Activated naive CD4-positive, alpha-beta T cell treated with anti-CD3 and anti-CD28 coated beads, Interleukin-2, amount 50 U/mL, for 24 hours (primary cell): ENCODE results near the gene CIPC.

Experiments used
- H3K27ac Mint-ChIP-seq: one replicate; pipeline ENCODE4 v1.8.0; 2021; ENCODE audit warnings: mild to moderate bottlenecking, mixed read lengths
- H3K27me3 Mint-ChIP-seq: one replicate; pipeline ENCODE4 v1.8.0; 2021; ENCODE audit warnings: mixed read lengths
- H3K36me3 Mint-ChIP-seq: one replicate; pipeline ENCODE4 v1.8.0; 2021; ENCODE audit warnings: mixed read lengths
- H3K4me1 Mint-ChIP-seq: one replicate; pipeline ENCODE4 v1.8.0; 2021; ENCODE audit warnings: mixed read lengths
- H3K4me3 Mint-ChIP-seq: one replicate; pipeline ENCODE4 v1.8.0; 2021; ENCODE audit warnings: mild to moderate bottlenecking, mixed read lengths
- H3K9me3 Mint-ChIP-seq: one replicate; pipeline ENCODE4 v1.8.0; 2021; ENCODE audit warnings: mixed read lengths

CIPC gene

GRCh38 chr14:77097700-77098528, at the start of gene CIPC:
TSS of gene CIPC (plus strand) at chr14:77098258. CDS start at chr14:77105709, 7,451 bp downstream.
- H3K27ac Mint-ChIP-seq: peak within 1 kb of the TSS; percentile 99
- H3K4me1 Mint-ChIP-seq: peaks cover 43% of the 10 kb centered on the region
- no peaks in the 10 kb centered on the region for H3K36me3 Mint-ChIP-seq
- no peaks in the 10 kb centered on the region for H3K27me3 Mint-ChIP-seq
- no peaks in the 10 kb centered on the region for H3K9me3 Mint-ChIP-seq
- peak within 1 kb of the TSS; percentile 95 for H3K4me3 Mint-ChIP-seq

- Mint-ChIP-seq H3K4me1 (peaks cover 22% of the 10 kb centered on the region), H3K36me3 (no peaks in the 10 kb centered on the region), H3K4me3 (no peak overlapping the region), H3K27me3 (no peaks in the 10 kb centered on the region), H3K27ac (no peak overlapping the region), H3K9me3 (no peaks in the 10 kb centered on the region)
Measured at GRCh38 chr14:77051116-77051515, 46.9 kb upstream of the CIPC start.

GRCh38 chr14:77052281-77053044, 45.6 kb upstream of the CIPC start:
- Mint-ChIP-seq H3K9me3 (no peaks in the 10 kb centered on the region), H3K4me3 (no peak overlapping the region), H3K27me3 (no peaks in the 10 kb centered on the region), H3K27ac (no peak overlapping the region), H3K4me1 (peaks cover 14% of the 10 kb centered on the region), H3K36me3 (no peaks in the 10 kb centered on the region)

- H3K4me3 Mint-ChIP-seq: no peak overlapping the region
- H3K27ac Mint-ChIP-seq: peak overlapping the region; percentile 55
- peaks cover 14% of the 10 kb centered on the region for H3K4me1 Mint-ChIP-seq
- H3K27me3 Mint-ChIP-seq: no peaks in the 10 kb centered on the region
- no peaks in the 10 kb centered on the region for H3K36me3 Mint-ChIP-seq
- no peaks in the 10 kb centered on the region for H3K9me3 Mint-ChIP-seq
Measured at GRCh38 chr14:77053046-77053841, 44.8 kb upstream of the CIPC start.

- no peaks in the 10 kb centered on the region for H3K27me3 Mint-ChIP-seq
- H3K4me1 Mint-ChIP-seq: peaks cover 14% of the 10 kb centered on the region
- H3K4me3 Mint-ChIP-seq: no peak overlapping the region
- H3K27ac Mint-ChIP-seq: no peak overlapping the region
- H3K9me3 Mint-ChIP-seq: no peaks in the 10 kb centered on the region
- no peaks in the 10 kb centered on the region for H3K36me3 Mint-ChIP-seq
Measured at GRCh38 chr14:77055306-77055705, 42.8 kb upstream of the CIPC start.

GRCh38 chr14:77055981-77056380, 42.1 kb upstream of the CIPC start:
- no peaks in the 10 kb centered on the region for H3K36me3 Mint-ChIP-seq
- H3K27me3 Mint-ChIP-seq: no peaks in the 10 kb centered on the region
- H3K9me3 Mint-ChIP-seq: no peaks in the 10 kb centered on the region
- peaks cover 14% of the 10 kb centered on the region for H3K4me1 Mint-ChIP-seq
- H3K4me3 Mint-ChIP-seq: no peak overlapping the region
- H3K27ac Mint-ChIP-seq: no peak overlapping the region

- Mint-ChIP-seq H3K4me3 (no peak overlapping the region), H3K4me1 (peaks cover 10% of the 10 kb centered on the region), H3K27ac (no peak overlapping the region), H3K27me3 (no peaks in the 10 kb centered on the region), H3K9me3 (no peaks in the 10 kb centered on the region), H3K36me3 (no peaks in the 10 kb centered on the region)
Measured at GRCh38 chr14:77058117-77058516, 39.9 kb upstream of the CIPC start.

- Mint-ChIP-seq H3K4me3 (no peak overlapping the region), H3K36me3 (no peaks in the 10 kb centered on the region), H3K4me1 (peaks cover 5% of the 10 kb centered on the region), H3K27me3 (no peaks in the 10 kb centered on the region), H3K9me3 (no peaks in the 10 kb centered on the region), H3K27ac (no peak overlapping the region)
Measured at GRCh38 chr14:77058785-77059184, 39.3 kb upstream of the CIPC start.

GRCh38 chr14:77059276-77059915, 38.7 kb upstream of the CIPC start:
- H3K4me3 Mint-ChIP-seq: no peak overlapping the region
- no peaks in the 10 kb centered on the region for H3K36me3 Mint-ChIP-seq
- no peak overlapping the region for H3K27ac Mint-ChIP-seq
- H3K27me3 Mint-ChIP-seq: no peaks in the 10 kb centered on the region
- H3K9me3 Mint-ChIP-seq: no peaks in the 10 kb centered on the region
- peaks cover 5% of the 10 kb centered on the region for H3K4me1 Mint-ChIP-seq

- H3K27me3 Mint-ChIP-seq: no peaks in the 10 kb centered on the region
- no peak overlapping the region for H3K4me3 Mint-ChIP-seq
- no peaks in the 10 kb centered on the region for H3K4me1 Mint-ChIP-seq
- no peaks in the 10 kb centered on the region for H3K36me3 Mint-ChIP-seq
- no peak overlapping the region for H3K27ac Mint-ChIP-seq
- H3K9me3 Mint-ChIP-seq: no peaks in the 10 kb centered on the region
Measured at GRCh38 chr14:77061630-77062257, 36.3 kb upstream of the CIPC start.

GRCh38 chr14:77062261-77062660, 35.8 kb upstream of the CIPC start:
- no peaks in the 10 kb centered on the region for H3K27me3 Mint-ChIP-seq
- no peaks in the 10 kb centered on the region for H3K36me3 Mint-ChIP-seq
- H3K4me1 Mint-ChIP-seq: no peaks in the 10 kb centered on the region
- H3K4me3 Mint-ChIP-seq: no peak overlapping the region
- no peak overlapping the region for H3K27ac Mint-ChIP-seq
- no peaks in the 10 kb centered on the region for H3K9me3 Mint-ChIP-seq

- H3K4me1 Mint-ChIP-seq: peaks cover 3% of the 10 kb centered on the region
- no peak overlapping the region for H3K27ac Mint-ChIP-seq
- no peaks in the 10 kb centered on the region for H3K9me3 Mint-ChIP-seq
- H3K36me3 Mint-ChIP-seq: no peaks in the 10 kb centered on the region
- peaks cover 1% of the 10 kb centered on the region for H3K27me3 Mint-ChIP-seq
- H3K4me3 Mint-ChIP-seq: no peak overlapping the region
Measured at GRCh38 chr14:77063571-77064171, 34.4 kb upstream of the CIPC start.

- peaks cover 1% of the 10 kb centered on the region for H3K27me3 Mint-ChIP-seq
- H3K36me3 Mint-ChIP-seq: no peaks in the 10 kb centered on the region
- no peaks in the 10 kb centered on the region for H3K9me3 Mint-ChIP-seq
- peaks cover 3% of the 10 kb centered on the region for H3K4me1 Mint-ChIP-seq
- H3K4me3 Mint-ChIP-seq: no peak overlapping the region
- H3K27ac Mint-ChIP-seq: no peak overlapping the region
Measured at GRCh38 chr14:77064521-77065178, 33.4 kb upstream of the CIPC start.

GRCh38 chr14:77065851-77066577, 32.0 kb upstream of the CIPC start:
- no peaks in the 10 kb centered on the region for H3K9me3 Mint-ChIP-seq
- peaks cover 1% of the 10 kb centered on the region for H3K27me3 Mint-ChIP-seq
- peaks cover 3% of the 10 kb centered on the region for H3K4me1 Mint-ChIP-seq
- no peaks in the 10 kb centered on the region for H3K36me3 Mint-ChIP-seq
- no peak overlapping the region for H3K4me3 Mint-ChIP-seq
- H3K27ac Mint-ChIP-seq: no peak overlapping the region
